Measurements from ENCODE around the gene FRZB. TPM values are rescaled to one million over a fixed set of nuclear protein-coding genes. Genes with fewer than 3 reads are reported as not detected.
"Not testable (repeated sequence)": the region's sequence is repeated elsewhere in the genome, so short reads cannot be mapped to it uniquely, and the experiment has no call there.

The FRZB gene
- total RNA-seq, 1 donor from 2014 or later: 1.3 TPM

DNA sequence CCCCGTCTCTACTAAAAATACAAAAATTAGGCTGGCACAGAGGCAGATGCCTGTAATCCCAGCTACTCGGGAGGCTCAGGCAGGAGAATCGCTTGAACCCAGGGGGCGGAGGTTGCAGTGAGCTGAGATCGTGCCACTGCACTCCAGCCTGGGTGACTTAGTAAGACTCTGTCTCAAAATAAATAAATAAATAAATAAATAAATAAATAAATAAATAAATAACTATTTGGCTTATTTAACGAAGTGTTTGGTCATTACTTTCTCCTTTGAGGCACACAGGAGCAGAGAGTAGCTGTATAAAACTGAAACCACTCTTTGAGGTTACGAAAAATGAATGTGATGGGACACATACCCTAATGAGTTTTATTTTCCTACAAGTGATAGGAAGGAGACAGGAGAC is 26.6 kb upstream of the FRZB start:
- DNase-seq (ENCODE audit: missing footprints); intact Hi-C loops (cut with DNase I); ATAC-seq: not testable (repeated sequence)

DNA sequence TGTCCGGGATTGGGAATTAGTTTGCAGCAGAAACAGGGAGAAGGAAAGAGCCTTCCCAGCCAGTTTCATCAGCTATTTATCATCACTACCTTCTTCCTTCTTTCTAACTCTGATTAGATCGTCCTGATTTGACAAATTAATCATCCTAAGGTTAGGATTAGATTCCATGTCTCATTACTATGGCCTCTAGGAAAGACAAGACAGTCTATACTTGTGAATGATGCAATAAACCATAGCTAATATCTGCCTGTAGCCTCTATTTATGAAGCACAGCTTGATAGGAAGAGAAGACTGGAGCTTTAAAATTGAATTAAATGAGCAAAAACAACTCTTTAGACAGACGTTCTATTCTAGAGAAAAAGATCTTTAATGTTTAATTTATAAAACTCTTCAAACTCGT is 25.2 kb upstream of the FRZB start:
- DNase-seq (ENCODE audit: missing footprints) (no peak), ATAC-seq (no peak)
- intact Hi-C loops (cut with DNase I): no loop called here

DNA sequence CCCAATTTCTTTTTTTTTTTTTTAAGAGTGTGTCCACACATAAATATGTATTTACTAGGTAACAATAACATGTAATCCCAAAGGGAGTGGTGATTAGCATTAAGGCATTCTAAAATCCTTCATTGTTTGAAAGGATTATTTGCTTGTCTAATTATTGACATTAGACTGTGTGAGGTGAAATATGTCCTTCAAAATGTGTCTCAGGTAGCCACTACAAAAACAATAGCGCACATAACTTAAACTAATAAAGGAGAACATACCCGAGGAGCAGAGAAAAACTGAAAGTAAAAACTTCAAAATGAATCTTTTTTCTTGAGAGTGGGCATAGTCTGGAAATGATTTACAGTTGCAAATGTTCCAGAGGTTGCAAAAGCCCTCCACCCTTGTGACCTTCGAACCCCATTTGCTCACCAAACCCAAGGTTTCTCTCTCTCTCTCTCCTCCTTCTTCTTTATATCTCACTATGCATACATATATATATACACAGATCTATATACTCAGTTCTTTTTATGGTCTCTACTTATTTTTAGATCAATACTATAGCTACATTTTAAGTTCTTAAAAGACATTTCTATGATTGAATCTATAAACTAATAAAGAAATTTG is 24.4 kb upstream of the FRZB start:
- intact Hi-C loops (cut with DNase I): no loop called here
- no peak for ATAC-seq
- no peak for DNase-seq (ENCODE audit: missing footprints)

DNA sequence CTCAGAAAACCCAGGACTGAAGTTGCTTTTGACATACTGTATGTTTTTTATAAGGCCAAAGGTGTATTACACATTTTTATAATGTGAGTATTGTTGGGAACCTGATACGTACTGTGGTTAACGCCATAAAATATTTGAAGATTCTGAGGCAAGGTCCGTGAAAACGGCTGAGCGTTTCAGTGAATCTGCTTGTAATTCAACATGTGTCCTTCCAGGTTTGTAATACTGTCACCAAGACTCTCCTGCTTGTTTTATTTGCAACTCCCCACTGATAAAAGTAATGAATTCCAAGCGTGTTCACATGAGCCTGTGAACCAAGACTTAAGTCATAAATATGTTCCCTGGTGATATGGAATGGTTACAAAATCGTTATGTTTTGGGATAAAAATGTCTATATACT is 23.9 kb upstream of the FRZB start:
- no peak for DNase-seq (ENCODE audit: missing footprints)
- no peak for ATAC-seq
- intact Hi-C loops (cut with DNase I): no loop called here

DNA sequence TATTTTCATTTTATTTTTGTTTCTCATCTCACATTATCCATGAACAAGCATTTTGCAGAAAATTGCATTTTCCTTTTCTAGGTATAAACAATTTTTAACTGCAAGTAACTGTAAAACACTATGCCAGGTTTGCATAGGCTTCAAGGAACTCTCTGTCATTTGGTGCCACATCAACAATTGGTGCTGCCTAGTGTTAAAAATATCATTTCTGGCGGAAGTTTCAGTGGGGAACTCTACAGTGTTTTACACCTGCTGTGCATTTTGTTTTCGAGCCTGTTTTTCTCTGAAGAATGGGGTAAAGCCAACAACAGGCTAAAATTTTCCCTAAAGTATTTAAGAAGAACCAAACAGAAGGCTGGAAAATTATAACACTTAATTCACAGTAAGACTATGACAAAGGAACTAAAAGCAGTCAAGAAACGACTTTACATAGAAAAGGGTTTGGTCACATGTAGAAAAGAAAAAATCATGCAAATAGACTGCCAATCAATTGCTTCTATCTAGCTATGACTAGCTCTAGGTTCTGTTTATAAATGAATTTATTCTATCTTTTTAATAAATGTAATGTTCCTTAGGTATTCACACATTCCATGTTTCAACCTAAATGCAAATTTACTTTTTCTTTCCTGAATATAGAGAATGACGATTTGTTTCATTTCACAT is 21.4 kb upstream of the FRZB start:
- no peak for DNase-seq (ENCODE audit: missing footprints)
- intact Hi-C loops (cut with DNase I): no loop called here
- ATAC-seq: no peak

DNA sequence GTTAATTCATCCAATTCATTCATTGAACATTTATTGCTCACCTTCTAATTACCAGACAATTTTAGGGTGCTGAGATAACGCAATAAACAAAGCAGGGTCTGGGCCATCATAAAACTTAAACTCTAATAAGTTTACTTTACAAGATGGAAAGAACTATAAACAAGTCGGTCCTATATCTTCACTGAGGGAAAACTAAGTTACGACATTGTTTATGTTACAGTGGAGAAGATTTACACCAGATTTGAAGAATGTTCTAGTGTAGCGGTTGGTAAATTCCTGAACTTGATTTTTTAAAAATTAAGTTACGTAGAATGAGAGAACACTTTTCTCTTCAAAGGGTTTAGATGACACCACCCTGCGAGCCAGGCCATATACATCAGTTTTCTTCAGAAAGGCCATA is 20.7 kb upstream of the FRZB start:
- no peak for ATAC-seq
- DNase-seq (ENCODE audit: missing footprints): no peak
- intact Hi-C loops (cut with DNase I): no loop called here

DNA sequence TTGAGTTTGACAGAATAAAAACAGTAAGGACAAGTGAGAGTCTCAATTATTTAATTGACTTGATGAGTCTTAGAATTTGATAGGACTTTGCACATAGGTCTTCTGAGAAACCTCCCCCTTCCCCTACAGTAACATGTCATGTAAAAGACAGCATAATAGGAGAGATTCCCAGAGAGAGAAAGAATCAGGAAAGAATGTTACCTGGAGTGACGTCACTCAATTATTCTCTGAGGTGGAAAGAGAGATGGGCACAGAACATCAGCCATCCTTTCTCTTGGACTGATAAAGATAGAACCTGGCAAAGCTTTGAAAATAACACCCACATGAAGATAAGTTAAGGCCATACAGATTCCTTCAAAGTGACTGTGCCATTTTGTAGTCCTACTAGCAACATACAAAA is 19.3 kb upstream of the FRZB start:
- DNase-seq (ENCODE audit: missing footprints): no peak
- intact Hi-C loops (cut with DNase I): no loop called here
- ATAC-seq: no peak

DNA sequence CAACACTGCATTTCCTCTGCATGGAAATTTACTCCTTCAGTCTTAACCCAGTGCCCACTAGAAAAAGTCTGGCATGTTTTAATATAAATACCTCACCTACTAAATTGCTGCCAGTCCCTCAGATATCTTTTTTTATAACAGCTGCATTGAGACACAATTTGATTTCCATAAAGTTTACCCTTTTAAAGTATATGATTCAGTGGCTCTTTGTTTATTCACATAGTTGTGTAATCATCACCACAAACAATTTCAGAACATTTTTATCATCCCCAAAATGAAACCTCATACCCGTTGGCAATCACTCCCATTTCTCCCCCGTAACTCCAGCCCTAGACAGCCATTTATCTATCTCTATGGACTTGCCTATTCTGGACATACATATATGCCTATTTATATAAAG is 17.0 kb upstream of the FRZB start:
- intact Hi-C loops (cut with DNase I): no loop called here
- no peak for DNase-seq (ENCODE audit: missing footprints)
- no peak for ATAC-seq

DNA sequence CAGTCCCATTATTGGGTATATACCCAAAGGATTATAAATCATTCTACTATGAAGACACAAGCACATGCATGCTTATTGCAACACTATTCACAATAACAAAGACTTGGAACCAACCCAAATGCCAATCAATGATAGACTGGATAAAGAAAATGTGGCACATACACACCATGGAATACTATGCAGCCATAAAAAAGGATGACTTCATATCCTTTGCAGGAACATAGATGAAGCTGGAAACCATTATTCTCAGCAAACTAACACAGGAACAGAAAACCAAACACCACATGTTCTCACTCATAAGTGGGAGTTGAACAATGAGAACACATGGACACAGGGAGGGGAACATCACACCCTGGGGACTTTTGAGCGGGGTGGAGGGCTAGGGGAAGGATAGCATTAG is 13.7 kb upstream of the FRZB start:
- intact Hi-C loops (cut with DNase I); DNase-seq (ENCODE audit: missing footprints); ATAC-seq: not testable (repeated sequence)

DNA sequence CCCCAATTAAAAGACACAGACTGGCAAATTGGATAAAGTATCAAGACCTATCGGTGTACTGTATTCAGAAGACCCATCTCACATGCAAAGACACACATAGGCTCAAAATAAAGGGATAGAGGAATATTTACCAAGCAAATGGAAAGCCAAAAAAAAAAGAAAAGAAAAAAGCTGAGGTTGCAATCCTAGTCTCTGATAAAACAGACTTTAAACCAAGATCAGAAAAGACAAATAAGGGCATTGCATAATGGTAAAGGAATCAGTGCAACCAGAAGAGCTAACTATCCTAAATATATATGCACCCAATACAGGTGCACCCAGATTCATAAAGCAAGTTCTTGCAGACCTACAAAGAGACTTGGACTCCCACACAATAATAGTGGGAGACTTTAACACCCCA is 10.2 kb upstream of the FRZB start:
- ATAC-seq; intact Hi-C loops (cut with DNase I); DNase-seq (ENCODE audit: missing footprints): not testable (repeated sequence)

DNA sequence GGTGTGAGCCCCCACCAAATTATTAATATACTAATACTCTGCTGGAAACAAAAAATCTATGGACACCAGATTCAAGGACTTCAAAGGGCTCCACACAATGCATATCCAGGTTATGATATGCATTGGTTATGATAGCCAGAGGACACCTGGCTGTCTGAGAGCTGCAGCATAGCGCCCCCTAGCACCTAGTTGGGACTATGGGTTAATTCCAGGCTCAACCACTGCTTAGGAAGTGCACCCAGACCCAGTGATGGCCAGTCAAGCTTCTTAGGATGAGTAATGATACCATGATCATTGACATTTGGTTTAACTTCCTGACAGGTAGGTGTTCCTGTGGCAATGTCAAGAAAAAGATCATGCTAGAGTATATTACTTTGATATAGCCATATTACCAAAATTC is 3.8 kb upstream of the FRZB start:
- no peak for ATAC-seq
- intact Hi-C loops (cut with DNase I): no loop called here
- no peak for DNase-seq (ENCODE audit: missing footprints)

DNA sequence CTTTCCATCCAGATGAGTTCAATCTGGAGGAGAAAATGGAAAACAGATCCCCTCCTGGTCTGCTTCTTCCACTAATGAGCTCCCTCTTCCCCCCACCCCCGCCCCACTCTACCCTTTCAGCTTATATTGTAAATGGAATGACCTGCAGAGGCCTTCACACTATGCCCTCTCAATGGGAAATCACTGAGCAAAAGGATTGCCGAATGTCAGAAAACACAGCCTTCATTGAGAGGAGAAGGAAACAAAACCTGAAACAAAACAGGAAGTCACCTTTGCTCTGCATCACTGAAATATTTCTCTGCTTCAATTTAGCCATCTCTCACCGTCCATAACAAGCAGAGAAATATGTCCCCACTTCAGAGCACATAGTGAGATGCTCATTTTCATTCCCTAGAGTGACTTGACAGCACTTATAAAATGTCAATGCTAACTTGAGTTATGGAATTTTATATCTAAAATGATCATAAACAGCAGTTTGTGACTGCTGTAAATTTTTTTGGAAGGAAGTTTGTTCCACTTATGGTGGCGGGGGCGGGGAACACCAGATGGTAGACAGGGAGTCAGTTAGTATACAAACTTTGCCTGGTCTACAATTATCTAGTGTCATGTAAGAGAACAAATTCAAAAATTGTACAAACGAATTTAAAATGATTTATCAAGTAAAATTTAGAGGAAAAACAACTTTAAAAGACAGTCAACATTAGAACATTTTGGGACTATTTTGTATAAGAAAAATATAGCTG is 1.8 kb upstream of the FRZB start:
- ATAC-seq (no peak), DNase-seq (ENCODE audit: missing footprints) (no peak)
- intact Hi-C loops (cut with DNase I): no loop called here

DNA sequence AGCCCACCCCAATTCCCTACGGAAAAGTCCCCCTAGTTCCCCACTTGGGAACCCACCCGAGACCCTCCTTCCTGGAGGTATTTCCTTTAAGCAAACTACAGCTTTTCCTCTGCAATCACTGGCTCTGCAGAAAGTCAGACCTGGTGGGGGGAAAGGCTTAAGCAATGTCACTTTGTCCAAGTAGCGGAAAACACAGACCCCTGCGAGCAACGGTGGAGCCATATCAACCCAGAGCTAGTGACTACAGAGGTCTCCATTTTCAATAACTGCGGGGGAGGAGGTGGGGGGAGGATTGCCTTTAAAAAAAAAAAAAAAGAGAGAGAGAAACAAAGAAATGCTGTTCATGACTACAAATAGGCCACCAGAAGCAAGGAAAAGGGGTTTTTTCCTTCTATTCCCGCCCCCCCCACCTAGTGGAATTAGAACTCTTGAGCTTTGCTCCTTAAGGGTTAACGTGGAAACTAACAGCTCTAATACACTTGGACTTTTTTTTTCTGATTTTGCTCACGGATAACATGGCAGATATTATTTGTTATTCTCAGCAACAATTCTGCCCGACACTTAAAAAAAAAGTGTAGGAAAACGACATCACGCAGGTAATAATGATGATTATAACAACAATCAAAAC is 1.1 kb upstream of the FRZB start:
- ATAC-seq (no peak), DNase-seq (ENCODE audit: missing footprints) (no peak)
- intact Hi-C loops (cut with DNase I): no loop called here

DNA sequence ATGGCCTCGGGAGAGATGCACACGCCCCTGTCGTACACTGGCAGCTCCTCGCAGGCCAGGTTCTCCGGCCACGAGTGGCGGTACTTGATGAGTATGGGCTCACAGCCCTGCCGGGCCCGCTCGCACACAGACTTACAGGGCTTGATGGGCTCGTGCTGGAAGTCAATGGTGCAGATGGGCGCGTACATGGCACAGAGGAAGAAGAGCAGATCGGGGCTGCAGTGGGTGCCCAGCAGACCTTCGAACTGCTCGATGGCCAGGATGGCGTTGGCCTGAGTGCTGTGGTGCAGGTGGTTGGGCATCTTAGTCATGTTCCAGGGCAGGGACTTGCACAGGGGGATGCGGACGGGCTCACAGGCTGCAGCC is 359 bp downstream of the FRZB start:
- ATAC-seq (peak; percentile 62), DNase-seq (ENCODE audit: missing footprints) (peak; percentile 67)
- intact Hi-C loops (cut with DNase I): no loop called here

DNA sequence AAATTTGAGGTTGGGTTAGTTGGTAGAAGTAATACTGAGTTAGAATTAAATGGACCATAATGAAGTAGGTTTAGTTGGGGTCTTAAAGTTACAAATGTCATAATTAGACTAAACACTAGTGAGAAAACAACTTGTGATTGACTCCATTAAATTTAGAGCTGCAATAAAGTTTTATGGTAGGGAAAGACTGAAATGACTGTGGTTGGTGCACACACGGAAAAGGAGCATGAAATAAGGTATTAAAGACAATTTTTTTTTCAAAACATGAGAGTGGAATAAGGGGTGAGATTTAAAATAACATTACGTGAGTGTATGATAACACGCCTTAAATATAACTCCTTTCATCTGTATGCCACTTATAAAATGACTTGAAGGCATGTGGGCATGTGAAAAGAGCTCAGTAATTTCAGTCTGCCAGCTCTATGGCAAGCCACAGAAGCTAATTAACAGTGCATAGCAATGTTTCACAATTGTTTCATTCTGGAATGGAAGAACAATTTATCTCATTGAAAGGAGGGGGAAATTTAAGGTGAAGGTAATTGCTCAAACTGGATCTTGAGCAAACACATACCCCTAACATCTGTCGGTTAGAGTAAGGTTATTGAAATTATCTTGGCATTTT is 1.4 kb downstream of the FRZB start:
- ATAC-seq (no peak), DNase-seq (ENCODE audit: missing footprints) (no peak)
- intact Hi-C loops (cut with DNase I): no loop called here

DNA sequence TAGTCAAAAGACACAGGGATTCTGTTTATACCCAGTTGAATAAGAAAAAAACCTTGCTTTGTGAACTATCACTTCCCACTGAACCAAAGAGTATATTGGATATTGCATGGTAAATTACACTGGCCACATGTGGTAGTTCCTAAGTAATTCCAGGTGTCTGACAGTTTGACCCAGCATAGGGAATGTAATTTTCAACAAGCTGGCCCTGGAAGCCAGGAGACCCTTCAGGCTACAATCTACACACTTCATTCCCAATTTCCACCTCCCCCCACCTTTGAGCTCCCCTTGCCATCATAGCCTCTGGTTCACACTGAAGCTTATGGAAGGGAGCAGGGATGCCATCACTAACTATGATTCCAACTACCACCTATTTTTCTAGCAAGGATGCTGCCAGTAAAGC is 2.8 kb downstream of the FRZB start:
- intact Hi-C loops (cut with DNase I): no loop called here
- DNase-seq (ENCODE audit: missing footprints): no peak

DNA sequence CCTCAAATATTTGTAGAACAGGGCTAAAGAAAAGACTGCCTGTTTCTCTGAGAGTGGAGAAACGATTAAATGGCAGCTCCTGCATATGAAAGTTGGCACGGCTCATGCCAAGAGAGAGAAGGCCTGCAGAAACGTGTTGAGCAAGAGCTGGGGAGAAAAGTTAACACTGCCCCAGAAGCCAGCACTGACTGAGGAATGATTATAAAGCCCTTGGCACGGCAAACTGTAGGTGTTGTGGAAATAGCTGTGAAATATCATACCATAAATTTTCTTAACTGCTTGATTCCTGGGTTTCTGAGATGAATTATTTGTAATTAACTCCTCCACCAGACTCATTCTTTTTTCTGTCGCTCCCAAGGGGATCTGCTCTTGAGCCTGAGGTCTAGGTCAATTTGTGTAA is 4.3 kb downstream of the FRZB start:
- ATAC-seq (no peak), DNase-seq (ENCODE audit: missing footprints) (no peak)
- intact Hi-C loops (cut with DNase I): no loop called here

More for the DNA sequence above, 2.8 kb downstream of the FRZB start:
- ATAC-seq: no peak

DNA sequence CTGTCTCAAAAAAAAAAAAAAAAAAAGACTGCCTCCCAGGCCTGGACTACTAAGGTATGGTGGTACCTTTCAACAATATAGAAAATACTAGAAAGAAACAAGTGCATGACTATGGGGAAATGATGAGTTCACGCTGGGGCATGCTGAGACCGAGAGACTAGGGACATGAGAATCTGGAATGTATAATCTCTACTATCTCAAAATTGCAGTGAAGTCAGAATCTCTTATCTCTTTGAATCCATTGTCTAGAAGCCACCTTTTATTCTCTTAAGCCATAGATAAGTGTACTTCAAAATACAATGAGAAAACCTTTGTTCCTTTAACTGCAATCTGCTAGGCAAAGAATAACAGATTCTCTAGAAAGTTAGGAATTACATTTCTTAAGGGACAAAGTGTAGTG is 5.6 kb downstream of the FRZB start:
- no peak for DNase-seq (ENCODE audit: missing footprints)
- intact Hi-C loops (cut with DNase I): no loop called here
- ATAC-seq: no peak

DNA sequence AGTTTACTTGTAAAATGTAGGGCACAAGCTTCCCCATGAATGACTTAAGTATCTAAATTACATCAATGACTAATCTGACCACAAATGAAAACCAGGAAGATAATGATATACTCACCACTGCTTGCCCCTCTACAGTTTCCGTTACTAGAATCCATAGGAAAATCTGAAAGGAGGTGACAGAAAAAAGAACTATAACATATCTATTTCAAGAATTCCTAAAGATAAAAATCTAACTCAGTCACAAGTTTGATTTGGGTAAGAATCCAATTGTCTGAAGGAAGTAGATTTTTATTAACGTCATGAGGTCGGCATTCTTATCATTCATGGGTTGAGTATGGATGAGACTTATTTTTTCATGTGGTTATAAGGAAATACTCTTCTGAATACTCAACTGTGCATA is 7.8 kb downstream of the FRZB start:
- DNase-seq (ENCODE audit: missing footprints) (no peak), ATAC-seq (no peak)
- intact Hi-C loops (cut with DNase I): no loop called here

DNA sequence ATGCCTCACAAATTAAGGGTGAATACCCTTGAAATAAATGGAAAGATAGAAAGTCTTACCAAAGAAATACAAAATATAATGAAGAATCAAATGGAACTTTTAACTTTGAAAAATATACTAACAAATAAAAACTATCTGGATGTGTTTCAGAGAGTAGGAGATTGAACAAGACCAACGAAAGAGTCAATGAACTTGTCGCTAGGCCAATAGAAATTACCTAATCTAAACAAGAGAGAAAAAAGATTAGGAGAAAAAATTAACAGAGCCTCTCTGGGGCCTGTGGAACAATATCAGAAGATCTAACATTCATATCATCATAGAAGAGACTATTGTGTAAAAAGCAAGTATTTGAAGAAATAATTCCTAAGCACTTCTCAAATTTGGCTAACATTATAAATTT is 11.1 kb downstream of the FRZB start:
- ATAC-seq (no peak), DNase-seq (ENCODE audit: missing footprints) (no peak)
- intact Hi-C loops (cut with DNase I): no loop called here

Data from Right ventricle myocardium inferior (tissue), 1 donor.